Neutrophil (primary cell): ENCODE data around the gene SORCS1.

Experiments used
- H3K27ac ChIP-seq: fragments of 200-600 bp; sonication (generic); 2 replicates; pipeline ENCODE4 v1.5.1; 2016; ENCODE audit warnings: mild to moderate bottlenecking, moderate library complexity
- H3K27me3 ChIP-seq: fragments of 200-600 bp; sonication (generic); 2 replicates; pipeline ENCODE4 v1.6.0; 2016; ENCODE audit warnings: mild to moderate bottlenecking
- H3K36me3 ChIP-seq: fragments of 200-600 bp; sonication (generic); 2 replicates; pipeline ENCODE4 v1.5.1; 2017
- H3K4me1 ChIP-seq, 2 experiments: fragments of 200-600 bp in 1 of 2; sonication (generic) in 1 of 2; 1 replicate in 1 of 2; 2 replicates in 1 of 2; pipeline versions ENCODE4 v1.5.1 to v1.6.1; 2013 to 2016; ENCODE audit warnings: low read depth in 1 of 2, low read length in 1 of 2, mild to moderate bottlenecking in 1 of 2, moderate library complexity in 1 of 2; ENCODE audit not compliant: control insufficient read depth in 1 of 2, insufficient read depth in 1 of 2
- H3K4me3 ChIP-seq, 2 experiments: fragments of 200-600 bp in 1 of 2; sonication (generic) in 1 of 2; 1 replicate in 1 of 2; 2 replicates in 1 of 2; pipeline ENCODE4 v1.5.1; 2013 to 2016; ENCODE audit warnings: low read depth in 1 of 2, low read length in 1 of 2, mild to moderate bottlenecking in 1 of 2, moderate library complexity in 1 of 2
- H3K9me3 ChIP-seq: fragments of 200-600 bp; sonication (generic); 2 replicates; pipeline ENCODE4 v1.5.1; 2016
- CTCF ChIP-seq: fragments of 200-600 bp; sonication (generic); IDR thresholded peaks from 2 replicates; pipeline ENCODE4 v1.5.1; 2016; ENCODE audit warnings: antibody characterized with exemption

SORCS1 gene

DNA sequence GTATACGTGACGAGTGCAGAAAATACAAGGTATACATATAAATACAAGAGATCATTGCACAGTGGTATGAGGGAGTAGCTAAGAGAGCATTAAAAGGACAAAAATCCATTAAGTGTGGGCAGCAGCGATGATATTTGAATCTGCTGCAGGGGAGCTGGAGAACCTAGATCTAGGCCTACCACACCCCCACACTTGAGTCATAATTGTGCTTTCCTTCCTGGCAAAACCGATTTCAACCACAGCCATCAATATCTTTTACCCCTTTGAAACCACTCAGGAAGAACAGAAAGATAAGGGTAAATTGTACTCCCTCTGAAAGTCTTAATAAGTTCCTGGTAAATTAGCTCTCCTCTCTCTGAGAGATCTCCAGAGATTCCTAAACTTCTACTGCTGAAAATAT is 345.0 kb downstream of the SORCS1 start:
- Histone ChIP-seq H3K27ac (no peak overlapping the region), H3K4me3 (no peak overlapping the region), H3K9me3 (no peaks in the 10 kb centered on the region), H3K36me3 (no peaks in the 10 kb centered on the region), H3K27me3 (no peaks in the 10 kb centered on the region), H3K4me1 (no peaks in the 10 kb centered on the region)
- TF ChIP-seq CTCF = no peak

DNA sequence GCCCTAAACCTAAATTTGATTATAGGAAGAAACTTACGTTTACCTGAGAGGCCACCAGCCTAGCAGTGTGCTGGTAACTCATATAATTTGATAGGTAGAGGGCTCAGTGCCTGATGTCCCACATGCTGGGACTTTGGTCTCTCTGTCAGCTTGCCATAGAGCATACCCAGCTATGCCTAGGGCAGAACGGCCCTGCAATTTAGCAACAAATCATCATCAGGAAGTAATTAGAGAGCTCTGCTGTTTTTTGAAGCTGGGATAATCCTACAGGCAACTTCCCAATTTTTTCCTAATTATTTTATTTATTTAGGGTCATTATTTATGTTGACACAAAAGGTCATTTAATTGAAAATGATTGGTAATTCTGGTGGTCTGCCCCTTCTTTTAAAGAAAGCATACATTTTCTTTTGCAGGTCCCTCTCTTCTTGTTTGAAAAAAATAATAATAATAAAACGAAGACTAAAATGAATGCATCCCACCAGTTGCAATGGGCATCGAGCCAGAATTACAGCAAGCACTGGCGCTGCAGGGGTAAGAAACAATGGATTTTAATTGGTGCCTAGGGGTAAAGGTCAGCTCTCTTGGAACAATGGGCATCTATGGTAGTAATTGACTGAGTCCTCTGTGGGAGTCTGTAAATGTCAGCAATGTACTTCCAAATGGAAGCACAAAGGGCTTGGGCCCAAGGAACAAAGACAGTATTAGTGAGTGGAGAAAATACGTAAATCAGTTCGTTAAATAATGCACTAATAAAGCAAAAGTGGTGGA is 348.0 kb downstream of the SORCS1 start:
- Histone ChIP-seq H3K4me3 (no peak overlapping the region), H3K27me3 (no peaks in the 10 kb centered on the region), H3K27ac (no peak overlapping the region), H3K36me3 (no peaks in the 10 kb centered on the region), H3K9me3 (no peaks in the 10 kb centered on the region), H3K4me1 (no peaks in the 10 kb centered on the region)
- TF ChIP-seq CTCF = no peak

GRCh38 chr10:106815427-106816043 is 349.0 kb downstream of the SORCS1 start:
- Histone ChIP-seq H3K36me3 (no peaks in the 10 kb centered on the region), H3K4me1 (no peaks in the 10 kb centered on the region), H3K4me3 (no peak overlapping the region), H3K27me3 (no peaks in the 10 kb centered on the region), H3K27ac (no peak overlapping the region), H3K9me3 (no peaks in the 10 kb centered on the region)
- no peak for TF ChIP-seq CTCF

DNA sequence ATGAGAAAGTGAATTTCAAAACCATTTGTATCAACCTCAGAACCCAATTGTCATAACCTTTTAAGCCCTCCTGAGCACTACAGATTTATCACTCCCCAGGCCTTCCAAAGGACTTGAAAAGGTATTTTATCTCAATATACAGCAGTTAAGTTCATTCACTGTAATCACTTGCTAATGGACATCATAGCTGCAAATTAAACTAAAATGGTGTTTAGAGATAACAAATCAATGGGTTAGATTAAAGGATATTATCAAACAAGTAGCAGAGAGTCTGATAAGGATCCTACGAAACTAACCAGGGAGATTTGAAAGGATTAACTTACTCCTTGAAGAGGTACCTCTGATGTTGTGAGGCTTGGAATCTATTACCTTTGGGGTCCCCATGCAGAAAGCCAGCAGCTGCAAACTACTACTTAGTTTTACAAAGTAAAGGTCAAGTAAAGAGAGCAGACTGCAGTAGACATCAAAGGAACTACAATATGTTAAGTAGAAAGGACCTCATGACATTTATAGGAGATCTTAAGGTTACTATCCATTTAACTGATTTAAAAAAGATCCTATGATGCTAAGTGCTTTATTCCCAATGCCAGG is 359.4 kb downstream of the SORCS1 start:
- no peaks in the 10 kb centered on the region for H3K9me3 ChIP-seq

GRCh38 chr10:106802949-106803348 is 361.6 kb downstream of the SORCS1 start:
- H3K27ac ChIP-seq = no peak overlapping the region
- no peaks in the 10 kb centered on the region for H3K9me3 ChIP-seq
- no peak overlapping the region for H3K4me3 ChIP-seq
- H3K4me1 ChIP-seq = no peaks in the 10 kb centered on the region
- TF ChIP-seq CTCF = no peak
- H3K27me3 ChIP-seq = no peaks in the 10 kb centered on the region
- no peaks in the 10 kb centered on the region for H3K36me3 ChIP-seq

More for the DNA sequence above, 359.4 kb downstream of the SORCS1 start:
- Histone ChIP-seq H3K36me3 (no peaks in the 10 kb centered on the region), H3K27me3 (no peaks in the 10 kb centered on the region), H3K27ac (no peak overlapping the region), H3K4me3 (no peak overlapping the region), H3K4me1 (no peaks in the 10 kb centered on the region)
- no peak for TF ChIP-seq CTCF
